ENCODE measurements around the gene NEURL1.

The NEURL1 gene, protein sequence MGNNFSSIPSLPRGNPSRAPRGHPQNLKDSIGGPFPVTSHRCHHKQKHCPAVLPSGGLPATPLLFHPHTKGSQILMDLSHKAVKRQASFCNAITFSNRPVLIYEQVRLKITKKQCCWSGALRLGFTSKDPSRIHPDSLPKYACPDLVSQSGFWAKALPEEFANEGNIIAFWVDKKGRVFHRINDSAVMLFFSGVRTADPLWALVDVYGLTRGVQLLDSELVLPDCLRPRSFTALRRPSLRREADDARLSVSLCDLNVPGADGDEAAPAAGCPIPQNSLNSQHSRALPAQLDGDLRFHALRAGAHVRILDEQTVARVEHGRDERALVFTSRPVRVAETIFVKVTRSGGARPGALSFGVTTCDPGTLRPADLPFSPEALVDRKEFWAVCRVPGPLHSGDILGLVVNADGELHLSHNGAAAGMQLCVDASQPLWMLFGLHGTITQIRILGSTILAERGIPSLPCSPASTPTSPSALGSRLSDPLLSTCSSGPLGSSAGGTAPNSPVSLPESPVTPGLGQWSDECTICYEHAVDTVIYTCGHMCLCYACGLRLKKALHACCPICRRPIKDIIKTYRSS

GRCh38 chr10:103493362-103493915, at the start of gene NEURL1:
Gene NEURL1 (plus strand): TSS chr10:103493705. CDS start chr10:103494388, 683 bp downstream.
- no peak within 1 kb of the TSS for H3K4me3 ChIP-seq (ENCODE audit: low read depth, low read length)
- no peak for DNase-seq (ENCODE audit: low read depth)
- TF ChIP-seq, protein P1, sequence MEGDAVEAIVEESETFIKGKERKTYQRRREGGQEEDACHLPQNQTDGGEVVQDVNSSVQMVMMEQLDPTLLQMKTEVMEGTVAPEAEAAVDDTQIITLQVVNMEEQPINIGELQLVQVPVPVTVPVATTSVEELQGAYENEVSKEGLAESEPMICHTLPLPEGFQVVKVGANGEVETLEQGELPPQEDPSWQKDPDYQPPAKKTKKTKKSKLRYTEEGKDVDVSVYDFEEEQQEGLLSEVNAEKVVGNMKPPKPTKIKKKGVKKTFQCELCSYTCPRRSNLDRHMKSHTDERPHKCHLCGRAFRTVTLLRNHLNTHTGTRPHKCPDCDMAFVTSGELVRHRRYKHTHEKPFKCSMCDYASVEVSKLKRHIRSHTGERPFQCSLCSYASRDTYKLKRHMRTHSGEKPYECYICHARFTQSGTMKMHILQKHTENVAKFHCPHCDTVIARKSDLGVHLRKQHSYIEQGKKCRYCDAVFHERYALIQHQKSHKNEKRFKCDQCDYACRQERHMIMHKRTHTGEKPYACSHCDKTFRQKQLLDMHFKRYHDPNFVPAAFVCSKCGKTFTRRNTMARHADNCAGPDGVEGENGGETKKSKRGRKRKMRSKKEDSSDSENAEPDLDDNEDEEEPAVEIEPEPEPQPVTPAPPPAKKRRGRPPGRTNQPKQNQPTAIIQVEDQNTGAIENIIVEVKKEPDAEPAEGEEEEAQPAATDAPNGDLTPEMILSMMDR (IDR thresholded peaks at IDR 0.05; ENCODE audit: low read depth, low read length) = no peak
- TF ChIP-seq MYC (IDR thresholded peaks at IDR 0.05; ENCODE audit: low read depth, low read length) (no peak), MAX (IDR thresholded peaks at IDR 0.05; ENCODE audit: low read depth, low read length) (no peak), POLR2A (IDR thresholded peaks at IDR 0.05; ENCODE audit: extremely low read depth, insufficient read length) (no peak)

GRCh38 chr10:103444478-103444877, 49.0 kb upstream of the NEURL1 start:
- no peak overlapping the region for H3K4me3 ChIP-seq (ENCODE audit: low read depth, low read length)
- no peak for DNase-seq (ENCODE audit: low read depth)
- no peak for TF ChIP-seq MYC (IDR thresholded peaks at IDR 0.05; ENCODE audit: low read depth, low read length)
- TF ChIP-seq, protein P1 (IDR thresholded peaks at IDR 0.05; ENCODE audit: low read depth, low read length) = no peak

- H3K4me3 ChIP-seq (ENCODE audit: low read depth, low read length) = no peak overlapping the region
- TF ChIP-seq, protein P1 (IDR thresholded peaks at IDR 0.05; ENCODE audit: low read depth, low read length) = no peak
- TF ChIP-seq MAX (IDR thresholded peaks at IDR 0.05; ENCODE audit: low read depth, low read length) (no peak), POLR2A (IDR thresholded peaks at IDR 0.05; ENCODE audit: extremely low read depth, insufficient read length) (no peak), MYC (IDR thresholded peaks at IDR 0.05; ENCODE audit: low read depth, low read length) (no peak)
- no peak for DNase-seq (ENCODE audit: low read depth)
Observed at GRCh38 chr10:103445366-103445765, 48.1 kb upstream of the NEURL1 start.

- TF ChIP-seq MYC (IDR thresholded peaks at IDR 0.05; ENCODE audit: low read depth, low read length) (no peak), MAX (IDR thresholded peaks at IDR 0.05; ENCODE audit: low read depth, low read length) (no peak), POLR2A (IDR thresholded peaks at IDR 0.05; ENCODE audit: extremely low read depth, insufficient read length) (no peak)
- TF ChIP-seq, protein P1 (IDR thresholded peaks at IDR 0.05; ENCODE audit: low read depth, low read length) = no peak
- H3K4me3 ChIP-seq (ENCODE audit: low read depth, low read length) = no peak overlapping the region
- DNase-seq (ENCODE audit: low read depth) = no peak
Observed at GRCh38 chr10:103445767-103446567, 47.5 kb upstream of the NEURL1 start.

DNA sequence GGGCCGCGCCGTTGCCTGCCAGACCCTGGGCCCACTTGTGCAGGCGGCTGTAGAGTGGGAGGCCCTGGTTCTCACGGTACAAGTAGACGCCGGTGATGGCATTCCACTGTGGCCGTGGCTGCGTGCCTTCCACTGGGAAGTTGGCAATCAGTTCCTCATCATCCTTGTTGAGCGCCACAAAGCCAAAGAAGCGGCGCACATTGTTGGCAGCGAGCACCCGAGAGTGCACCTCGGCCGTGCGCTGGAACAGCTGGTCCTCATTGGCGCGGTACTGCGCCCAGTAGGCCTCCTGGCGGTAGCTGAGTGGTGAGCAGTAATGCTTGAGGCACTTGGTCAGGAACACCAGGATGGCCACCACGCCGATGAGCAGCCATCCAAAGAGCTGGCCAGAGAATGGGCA, 46.3 kb upstream of the NEURL1 start:
- no peak overlapping the region for H3K4me3 ChIP-seq (ENCODE audit: low read depth, low read length)
- no peak for DNase-seq (ENCODE audit: low read depth)
- TF ChIP-seq, protein P1 (IDR thresholded peaks at IDR 0.05; ENCODE audit: low read depth, low read length) = no peak
- no peak for TF ChIP-seq MYC (IDR thresholded peaks at IDR 0.05; ENCODE audit: low read depth, low read length)
- TF ChIP-seq MAX (IDR thresholded peaks at IDR 0.05; ENCODE audit: low read depth, low read length) = no peak

Data from NB4 (cell line).